Midbrain (tissue), 1 donor: ENCODE measurements around the gene CENATAC.
"Not testable (repeated sequence)": the region's sequence is repeated elsewhere in the genome, so short reads cannot be mapped to it uniquely, and the experiment has no call there.

Experiments used
- DNase-seq: peaks from one replicate; lab custom pipeline; 2025; lab: John Stamatoyannopoulos, UW

CENATAC gene

GRCh38 chr11:119054418-119054817 lies 56.5 kb downstream of the CENATAC start:
- no peak for DNase-seq

GRCh38 chr11:119055901-119056300 lies 58.0 kb downstream of the CENATAC start:
- DNase-seq, result no peak

GRCh38 chr11:119056421-119056999 lies 58.6 kb downstream of the CENATAC start:
- no peak for DNase-seq

GRCh38 chr11:119057000-119057769 lies 59.2 kb downstream of the CENATAC start, which contains the start of gene HYOU1:
Gene HYOU1 (minus strand): TSS chr11:119057205. CDS start chr11:119056160, 1,045 bp downstream.
- DNase-seq, result peak; percentile 97

GRCh38 chr11:119059128-119059527 lies 61.2 kb downstream of the CENATAC start:
- DNase-seq, result not testable (repeated sequence)

GRCh38 chr11:119061256-119061655 lies 63.3 kb downstream of the CENATAC start:
- no peak for DNase-seq

- DNase-seq, result no peak
Measured at GRCh38 chr11:119062779-119063178, 64.8 kb downstream of the CENATAC start.

GRCh38 chr11:119065369-119065768 lies 67.4 kb downstream of the CENATAC start:
- no peak for DNase-seq
